HEK293 (cell line): ENCODE data around the gene UNK.

Source experiments
- CTCF ChIA-PET: fragments of 350-600 bp; formaldehyde crosslinking; extraction: SDS; loops from one replicate; lab custom pipeline; 2021; ENCODE audit warnings: antibody characterized with exemption; lab: Yijun Ruan, JAX
- POLR2A ChIA-PET: fragments of 300-600 bp; formaldehyde crosslinking; extraction: SDS; loops from one replicate; lab custom pipeline; 2020; ENCODE audit warnings: antibody characterized with exemption, inconsistent platforms; lab: Yijun Ruan, JAX
- H3K27ac ChIP-seq: fragments of 200-500 bp; sonication (Bioruptor generic); 2 replicates; pipeline ENCODE4 v1.5.1; 2014; ENCODE audit warnings: low read depth, low read length, control low read depth, inconsistent platforms; ENCODE audit errors: extremely low read depth
- H3K36me3 ChIP-seq, 2 experiments: fragments of 200-500 bp in 1 of 2; sonication (Bioruptor generic) in 1 of 2; 1 replicate in 1 of 2; 2 replicates in 1 of 2; pipeline ENCODE4 v1.5.1; 2014 to 2017; ENCODE audit warnings: inconsistent platforms in 2 of 2, low read length in 2 of 2; ENCODE audit not compliant: control insufficient read depth in 2 of 2, insufficient read depth in 1 of 2
- H3K4me1 ChIP-seq: fragments of 200-500 bp; sonication (Bioruptor generic); 2 replicates; pipeline ENCODE4 v1.5.1; 2014; ENCODE audit warnings: mild to moderate bottlenecking, low read length, inconsistent platforms; ENCODE audit not compliant: control insufficient read depth, insufficient read depth
- H3K4me3 ChIP-seq: 2 replicates; pipeline ENCODE4 v1.5.1; 2011; ENCODE audit warnings: low read depth, mild to moderate bottlenecking, control low read depth, low read length, moderate library complexity
- H3K9me3 ChIP-seq: fragments of 200-500 bp; sonication (Bioruptor generic); 2 replicates; pipeline ENCODE4 v1.5.1; 2014; ENCODE audit warnings: low read depth, low read length, inconsistent platforms; ENCODE audit not compliant: control insufficient read depth, insufficient read depth
- GLI2 ChIP-seq: fragments of 450-650 bp; formaldehyde crosslinking; IDR thresholded peaks from 2 replicates; pipeline ENCODE4; 2017; ENCODE audit warnings: missing biosample characterization, missing genetic modification characterization, low read depth, borderline replicate concordance
- MEIS1 ChIP-seq: sonication (generic); formaldehyde crosslinking; IDR thresholded peaks from 2 replicates; pipeline ENCODE4 v1.8.1; 2022; ENCODE audit warnings: missing genetic modification reagents, mild to moderate bottlenecking, borderline replicate concordance
- MZF1 ChIP-seq: fragments of 450-650 bp; formaldehyde crosslinking; IDR thresholded peaks from 2 replicates; pipeline ENCODE4 v1.5.1; 2017; ENCODE audit warnings: missing biosample characterization, missing genetic modification characterization, borderline replicate concordance
- RBAK ChIP-seq: fragments of 450-650 bp; formaldehyde crosslinking; IDR thresholded peaks from 2 replicates; pipeline ENCODE4 v1.5.1; 2016; ENCODE audit warnings: missing biosample characterization, missing genetic modification characterization
- ZFP41 ChIP-seq: fragments of 450-650 bp; formaldehyde crosslinking; IDR thresholded peaks from 2 replicates; pipeline ENCODE4 v1.5.1; 2016; ENCODE audit warnings: missing biosample characterization, missing genetic modification characterization, borderline replicate concordance
- ZNF169 ChIP-seq: fragments of 450-650 bp; formaldehyde crosslinking; IDR thresholded peaks from 2 replicates; pipeline ENCODE4 v1.5.1; 2016; ENCODE audit warnings: missing biosample characterization, missing genetic modification characterization
- ZNF202 ChIP-seq: fragments of 450-650 bp; formaldehyde crosslinking; IDR thresholded peaks from 2 replicates; pipeline ENCODE4 v1.5.1; 2016; ENCODE audit warnings: missing biosample characterization, missing genetic modification characterization, borderline replicate concordance
- ZNF214 ChIP-seq: fragments of 450-650 bp; formaldehyde crosslinking; IDR thresholded peaks from 2 replicates; pipeline ENCODE4 v1.5.1; 2017; ENCODE audit warnings: missing biosample characterization, mild to moderate bottlenecking, missing genetic modification characterization, borderline replicate concordance
- ZNF221 ChIP-seq: fragments of 450-650 bp; formaldehyde crosslinking; IDR thresholded peaks from 2 replicates; pipeline ENCODE4 v1.5.1; 2017; ENCODE audit warnings: missing biosample characterization, missing genetic modification characterization, borderline replicate concordance
- ZNF266 ChIP-seq: fragments of 450-650 bp; formaldehyde crosslinking; IDR thresholded peaks from 2 replicates; pipeline ENCODE4 v1.5.1; 2016; ENCODE audit warnings: missing biosample characterization, missing genetic modification characterization, low read depth
- ZNF292 ChIP-seq: fragments of 450-650 bp; formaldehyde crosslinking; IDR thresholded peaks from 2 replicates; pipeline ENCODE4 v1.5.1; 2016; ENCODE audit warnings: low read depth, missing biosample characterization, missing genetic modification characterization, borderline replicate concordance
- ZNF341 ChIP-seq: fragments of 450-650 bp; formaldehyde crosslinking; IDR thresholded peaks from 2 replicates; pipeline ENCODE4; 2016; ENCODE audit warnings: low read depth, missing biosample characterization, missing genetic modification characterization
- ZNF391 ChIP-seq: fragments of 450-650 bp; formaldehyde crosslinking; IDR thresholded peaks from 2 replicates; pipeline ENCODE4 v1.5.1; 2016; ENCODE audit warnings: low read depth, missing biosample characterization, missing genetic modification characterization, borderline replicate concordance
- ZNF530 ChIP-seq: fragments of 450-650 bp; formaldehyde crosslinking; IDR thresholded peaks from 2 replicates; pipeline ENCODE4 v1.5.1; 2016; ENCODE audit warnings: low read depth, missing biosample characterization, missing genetic modification characterization
- ZNF549 ChIP-seq: fragments of 450-650 bp; IDR thresholded peaks from 2 replicates; pipeline ENCODE4 v1.5.1; 2018; ENCODE audit warnings: missing biosample characterization, missing genetic modification characterization, mild to moderate bottlenecking, inconsistent platforms, moderate library complexity
- ZNF623 ChIP-seq: fragments of 450-650 bp; formaldehyde crosslinking; IDR thresholded peaks from 2 replicates; pipeline ENCODE4 v1.5.1; 2016; ENCODE audit warnings: missing biosample characterization, missing genetic modification characterization
- ZNF629 ChIP-seq: fragments of 450-650 bp; formaldehyde crosslinking; IDR thresholded peaks from 2 replicates; pipeline ENCODE4 v1.5.1; 2017; ENCODE audit warnings: missing biosample characterization, missing genetic modification characterization
- ZNF670 ChIP-seq: fragments of 450-650 bp; formaldehyde crosslinking; IDR thresholded peaks from 2 replicates; pipeline ENCODE4 v1.5.1; 2016; ENCODE audit warnings: missing biosample characterization, missing genetic modification characterization, low read depth
- ZNF792 ChIP-seq: fragments of 450-650 bp; formaldehyde crosslinking; IDR thresholded peaks from 2 replicates; pipeline ENCODE4 v1.5.1; 2016; ENCODE audit warnings: missing biosample characterization, missing genetic modification characterization
- ZXDB ChIP-seq: fragments of 450-650 bp; formaldehyde crosslinking; IDR thresholded peaks from 2 replicates; pipeline ENCODE4 v1.5.1; 2016; ENCODE audit warnings: missing biosample characterization, missing genetic modification characterization
- TF ChIP-seq, protein P1 (sequence below): fragments of 450-650 bp; formaldehyde crosslinking; IDR thresholded peaks from 2 replicates; pipeline ENCODE4 v1.5.1; 2016; ENCODE audit warnings: missing biosample characterization, missing genetic modification characterization, low read depth
- TF ChIP-seq, protein P2 (sequence below): fragments of 450-650 bp; formaldehyde crosslinking; IDR thresholded peaks from 2 replicates; pipeline ENCODE4 v1.5.1; 2016; ENCODE audit warnings: missing biosample characterization, missing genetic modification characterization
- TF ChIP-seq, protein P3 (sequence below): fragments of 450-650 bp; formaldehyde crosslinking; IDR thresholded peaks from 2 replicates; pipeline ENCODE4 v1.5.1; 2017; ENCODE audit warnings: missing biosample characterization, missing genetic modification characterization
- TF ChIP-seq, protein P4 (sequence below): fragments of 450-650 bp; formaldehyde crosslinking; IDR thresholded peaks from 2 replicates; pipeline ENCODE4 v1.5.1; 2016; ENCODE audit warnings: missing biosample characterization, missing genetic modification characterization

The UNK gene

GRCh38 chr17:75739801-75740200 lies 44.8 kb upstream of the UNK start (continued):
- TF ChIP-seq ZNF623 (tag by site-specific recombination) (no peak), ZNF629 (tag by site-specific recombination) (no peak), GLI2 (tag by site-specific recombination) (no peak)
- TF ChIP-seq, all 188 proteins: peak for 0

GRCh38 chr17:75740215-75740614 lies 44.4 kb upstream of the UNK start:
- CTCF ChIA-PET, result interaction anchor here (0.7 to 8.8 kb wide), 4 partner anchors 9 to 139 kb away, joined by 3 to 106 read pairs (median 3); no protein-coding TSS in a partner anchor
- Histone ChIP-seq H3K36me3 (no peaks in the 10 kb centered on the region), H3K27ac (no peak overlapping the region), H3K4me1 (no peaks in the 10 kb centered on the region), H3K4me3 (no peak overlapping the region), H3K9me3 (no peaks in the 10 kb centered on the region)
- POLR2A ChIA-PET, result no interaction called here
- TF ChIP-seq ZNF266 (tag by site-specific recombination), result no peak
- no peak for TF ChIP-seq ZNF670 (tag by site-specific recombination)
- TF ChIP-seq ZNF169 (tag by site-specific recombination), result no peak
- no peak for TF ChIP-seq ZFP41
- no peak for TF ChIP-seq MEIS1
- no peak for TF ChIP-seq ZNF292 (tag by site-specific recombination)
- no peak for TF ChIP-seq ZNF202 (tag by site-specific recombination)
- TF ChIP-seq ZNF341 (tag by site-specific recombination), result no peak
- no peak for TF ChIP-seq ZNF391 (tag by site-specific recombination)
- no peak for TF ChIP-seq ZNF221 (tag by site-specific recombination)
- TF ChIP-seq RBAK (tag by site-specific recombination), result no peak
- TF ChIP-seq, protein P1, sequence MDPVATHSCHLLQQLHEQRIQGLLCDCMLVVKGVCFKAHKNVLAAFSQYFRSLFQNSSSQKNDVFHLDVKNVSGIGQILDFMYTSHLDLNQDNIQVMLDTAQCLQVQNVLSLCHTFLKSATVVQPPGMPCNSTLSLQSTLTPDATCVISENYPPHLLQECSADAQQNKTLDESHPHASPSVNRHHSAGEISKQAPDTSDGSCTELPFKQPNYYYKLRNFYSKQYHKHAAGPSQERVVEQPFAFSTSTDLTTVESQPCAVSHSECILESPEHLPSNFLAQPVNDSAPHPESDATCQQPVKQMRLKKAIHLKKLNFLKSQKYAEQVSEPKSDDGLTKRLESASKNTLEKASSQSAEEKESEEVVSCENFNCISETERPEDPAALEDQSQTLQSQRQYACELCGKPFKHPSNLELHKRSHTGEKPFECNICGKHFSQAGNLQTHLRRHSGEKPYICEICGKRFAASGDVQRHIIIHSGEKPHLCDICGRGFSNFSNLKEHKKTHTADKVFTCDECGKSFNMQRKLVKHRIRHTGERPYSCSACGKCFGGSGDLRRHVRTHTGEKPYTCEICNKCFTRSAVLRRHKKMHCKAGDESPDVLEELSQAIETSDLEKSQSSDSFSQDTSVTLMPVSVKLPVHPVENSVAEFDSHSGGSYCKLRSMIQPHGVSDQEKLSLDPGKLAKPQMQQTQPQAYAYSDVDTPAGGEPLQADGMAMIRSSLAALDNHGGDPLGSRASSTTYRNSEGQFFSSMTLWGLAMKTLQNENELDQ (tag by site-specific recombination), result no peak

DNA sequence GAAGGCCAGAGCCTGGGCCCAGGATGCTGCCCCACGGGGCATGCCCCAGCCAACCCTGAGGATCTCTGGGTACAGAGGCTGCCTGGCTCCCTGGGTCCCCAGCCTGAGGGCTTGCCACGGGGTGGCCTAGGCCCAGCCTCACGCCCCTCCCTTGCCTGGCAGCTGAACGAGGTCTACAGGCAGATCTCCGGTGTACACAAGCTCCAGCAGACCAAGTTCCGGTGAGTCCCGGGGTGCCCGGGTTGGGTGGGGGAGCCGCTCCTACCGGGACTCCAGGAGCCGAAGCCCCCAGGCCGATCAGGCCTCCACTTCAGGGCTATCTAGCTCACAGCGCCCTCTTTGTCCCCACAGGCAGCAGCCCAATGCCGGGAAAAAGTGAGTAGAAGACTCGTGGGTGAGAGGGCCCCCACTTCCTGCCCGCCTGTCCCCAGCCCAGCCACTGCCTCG lies 44.0 kb upstream of the UNK start:
- Histone ChIP-seq H3K9me3 (no peaks in the 10 kb centered on the region), H3K27ac (no peak overlapping the region), H3K4me3 (no peak overlapping the region), H3K36me3 (no peaks in the 10 kb centered on the region), H3K4me1 (no peaks in the 10 kb centered on the region)
- POLR2A ChIA-PET, result no interaction called here
- TF ChIP-seq MZF1 (tag by site-specific recombination), result no peak
- TF ChIP-seq ZNF341 (tag by site-specific recombination), result no peak
- no peak for TF ChIP-seq ZNF266 (tag by site-specific recombination)
- no peak for TF ChIP-seq ZNF530 (tag by site-specific recombination)
- TF ChIP-seq, protein P2, sequence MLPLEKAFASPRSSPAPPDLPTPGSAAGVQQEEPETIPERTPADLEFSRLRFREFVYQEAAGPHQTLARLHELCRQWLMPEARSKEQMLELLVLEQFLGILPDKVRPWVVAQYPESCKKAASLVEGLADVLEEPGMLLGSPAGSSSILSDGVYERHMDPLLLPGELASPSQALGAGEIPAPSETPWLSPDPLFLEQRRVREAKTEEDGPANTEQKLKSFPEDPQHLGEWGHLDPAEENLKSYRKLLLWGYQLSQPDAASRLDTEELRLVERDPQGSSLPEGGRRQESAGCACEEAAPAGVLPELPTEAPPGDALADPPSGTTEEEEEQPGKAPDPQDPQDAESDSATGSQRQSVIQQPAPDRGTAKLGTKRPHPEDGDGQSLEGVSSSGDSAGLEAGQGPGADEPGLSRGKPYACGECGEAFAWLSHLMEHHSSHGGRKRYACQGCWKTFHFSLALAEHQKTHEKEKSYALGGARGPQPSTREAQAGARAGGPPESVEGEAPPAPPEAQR (tag by site-specific recombination), result no peak
- no peak for TF ChIP-seq ZNF549 (tag by site-specific recombination)
- no peak for TF ChIP-seq ZNF214 (tag by site-specific recombination)
- no peak for TF ChIP-seq ZNF792 (tag by site-specific recombination)
- TF ChIP-seq, protein P3, sequence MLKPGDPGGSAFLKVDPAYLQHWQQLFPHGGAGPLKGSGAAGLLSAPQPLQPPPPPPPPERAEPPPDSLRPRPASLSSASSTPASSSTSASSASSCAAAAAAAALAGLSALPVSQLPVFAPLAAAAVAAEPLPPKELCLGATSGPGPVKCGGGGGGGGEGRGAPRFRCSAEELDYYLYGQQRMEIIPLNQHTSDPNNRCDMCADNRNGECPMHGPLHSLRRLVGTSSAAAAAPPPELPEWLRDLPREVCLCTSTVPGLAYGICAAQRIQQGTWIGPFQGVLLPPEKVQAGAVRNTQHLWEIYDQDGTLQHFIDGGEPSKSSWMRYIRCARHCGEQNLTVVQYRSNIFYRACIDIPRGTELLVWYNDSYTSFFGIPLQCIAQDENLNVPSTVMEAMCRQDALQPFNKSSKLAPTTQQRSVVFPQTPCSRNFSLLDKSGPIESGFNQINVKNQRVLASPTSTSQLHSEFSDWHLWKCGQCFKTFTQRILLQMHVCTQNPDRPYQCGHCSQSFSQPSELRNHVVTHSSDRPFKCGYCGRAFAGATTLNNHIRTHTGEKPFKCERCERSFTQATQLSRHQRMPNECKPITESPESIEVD (tag by site-specific recombination), result no peak
- TF ChIP-seq ZXDB (tag by site-specific recombination), result no peak
- TF ChIP-seq, protein P4, sequence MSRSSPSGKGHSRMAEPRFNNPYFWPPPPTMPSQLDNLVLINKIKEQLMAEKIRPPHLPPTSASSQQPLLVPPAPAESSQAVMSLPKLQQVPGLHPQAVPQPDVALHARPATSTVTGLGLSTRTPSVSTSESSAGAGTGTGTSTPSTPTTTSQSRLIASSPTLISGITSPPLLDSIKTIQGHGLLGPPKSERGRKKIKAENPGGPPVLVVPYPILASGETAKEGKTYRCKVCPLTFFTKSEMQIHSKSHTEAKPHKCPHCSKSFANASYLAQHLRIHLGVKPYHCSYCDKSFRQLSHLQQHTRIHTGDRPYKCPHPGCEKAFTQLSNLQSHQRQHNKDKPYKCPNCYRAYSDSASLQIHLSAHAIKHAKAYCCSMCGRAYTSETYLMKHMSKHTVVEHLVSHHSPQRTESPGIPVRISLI (tag by site-specific recombination), result no peak
- CTCF ChIA-PET, result interaction anchor here (1.0 to 1.1 kb wide), 2 partner anchors 9 to 14 kb away, joined by 3 to 4 read pairs; no protein-coding TSS in a partner anchor
